HCT116 (cell line): ENCODE measurements around the gene HYOU1.

Source experiments
- EZH2 ChIP-seq: fragments of 200-600 bp; sonication (generic); IDR thresholded peaks from 2 replicates; pipeline ENCODE4 v1.6.1; 2017; ENCODE audit warnings: antibody characterized with exemption, mixed run types
- POLR2A ChIP-seq: IDR thresholded peaks from 2 replicates; pipeline ENCODE4 v1.7.0; 2011; ENCODE audit warnings: borderline replicate concordance; ENCODE audit not compliant: insufficient read depth, insufficient read length; ENCODE audit errors: extremely low read depth
- POLR2AphosphoS5 ChIP-seq: IDR thresholded peaks from 2 replicates; pipeline ENCODE4 v1.6.1; 2011; ENCODE audit warnings: mild to moderate bottlenecking, low read depth, low read length, moderate library complexity
- RAD21 ChIP-seq: IDR thresholded peaks from 2 replicates; pipeline ENCODE4 v1.6.1; 2012; ENCODE audit warnings: low read depth, mild to moderate bottlenecking
- SIN3A ChIP-seq: IDR thresholded peaks from 2 replicates; pipeline ENCODE4 v1.6.1; 2012; ENCODE audit warnings: low read depth
- SP1 ChIP-seq: IDR thresholded peaks from 2 replicates; pipeline ENCODE4 v1.6.1; 2012; ENCODE audit warnings: low read depth
- ZFX ChIP-seq: fragments of 450-650 bp; IDR thresholded peaks from 2 replicates; pipeline ENCODE4 v1.6.1; 2017
- TF ChIP-seq, protein P1 (sequence below), 3 experiments: fragments of 200-600 bp in 1 of 3; sonication (generic) in 1 of 3; IDR thresholded peaks in 2 of 3; conservative IDR thresholded peaks in 1 of 3; 2 replicates each; pipeline ENCODE4 v1.5.1; 2012 to 2017; ENCODE audit warnings: low read depth in 2 of 3, low read length in 2 of 3, antibody characterized with exemption in 1 of 3, borderline replicate concordance in 1 of 3, control low read depth in 1 of 3, mild to moderate bottlenecking in 1 of 3, mixed read lengths in 1 of 3, mixed run types in 1 of 3, moderate library complexity in 1 of 3; ENCODE audit not compliant: insufficient read depth in 1 of 3
- TF ChIP-seq, protein P2 (sequence below): IDR thresholded peaks from 2 replicates; pipeline ENCODE4 v1.6.1; 2012

DNA sequence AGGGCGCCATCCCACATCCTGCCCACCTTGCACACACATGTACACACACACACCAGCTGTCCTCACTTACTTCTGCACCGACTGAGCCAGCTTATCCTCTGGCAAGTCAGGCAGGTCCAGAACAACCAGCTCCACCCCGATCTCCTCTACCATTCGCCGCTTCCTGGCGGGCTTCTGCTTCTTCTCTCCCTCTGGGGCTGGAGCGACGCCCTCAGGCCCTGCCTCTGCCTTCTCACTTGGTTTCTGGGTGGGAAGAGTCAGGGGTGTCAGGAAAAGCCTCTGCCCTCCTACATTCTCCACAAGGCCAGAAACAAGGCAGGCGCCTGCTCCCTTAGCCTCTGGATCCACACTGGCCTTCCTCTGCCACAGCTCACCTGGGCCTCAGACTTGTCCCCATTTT, 8.4 kb downstream of the HYOU1 start:
- TF ChIP-seq, protein P1, sequence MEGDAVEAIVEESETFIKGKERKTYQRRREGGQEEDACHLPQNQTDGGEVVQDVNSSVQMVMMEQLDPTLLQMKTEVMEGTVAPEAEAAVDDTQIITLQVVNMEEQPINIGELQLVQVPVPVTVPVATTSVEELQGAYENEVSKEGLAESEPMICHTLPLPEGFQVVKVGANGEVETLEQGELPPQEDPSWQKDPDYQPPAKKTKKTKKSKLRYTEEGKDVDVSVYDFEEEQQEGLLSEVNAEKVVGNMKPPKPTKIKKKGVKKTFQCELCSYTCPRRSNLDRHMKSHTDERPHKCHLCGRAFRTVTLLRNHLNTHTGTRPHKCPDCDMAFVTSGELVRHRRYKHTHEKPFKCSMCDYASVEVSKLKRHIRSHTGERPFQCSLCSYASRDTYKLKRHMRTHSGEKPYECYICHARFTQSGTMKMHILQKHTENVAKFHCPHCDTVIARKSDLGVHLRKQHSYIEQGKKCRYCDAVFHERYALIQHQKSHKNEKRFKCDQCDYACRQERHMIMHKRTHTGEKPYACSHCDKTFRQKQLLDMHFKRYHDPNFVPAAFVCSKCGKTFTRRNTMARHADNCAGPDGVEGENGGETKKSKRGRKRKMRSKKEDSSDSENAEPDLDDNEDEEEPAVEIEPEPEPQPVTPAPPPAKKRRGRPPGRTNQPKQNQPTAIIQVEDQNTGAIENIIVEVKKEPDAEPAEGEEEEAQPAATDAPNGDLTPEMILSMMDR (IDR thresholded peaks at IDR 0.05 in 2 of 3, conservative IDR thresholded peaks at IDR 0.05 in 1 of 3; ENCODE audit: borderline replicate concordance in 1 of 3, insufficient read depth in 1 of 3, low read depth in 2 of 3, low read length in 2 of 3): no peak
- TF ChIP-seq POLR2A (no peak), EZH2 (no peak), SP1 (no peak), RAD21 (no peak), POLR2AphosphoS5 (no peak), ZFX (no peak), SIN3A (no peak)
- TF ChIP-seq, protein P2, sequence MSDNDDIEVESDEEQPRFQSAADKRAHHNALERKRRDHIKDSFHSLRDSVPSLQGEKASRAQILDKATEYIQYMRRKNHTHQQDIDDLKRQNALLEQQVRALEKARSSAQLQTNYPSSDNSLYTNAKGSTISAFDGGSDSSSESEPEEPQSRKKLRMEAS: no peak
